Esophagus squamous epithelium (tissue), 4 donors: ENCODE measurements around the gene LAMB3.

Experiments used
- POLR2A ChIP-seq, 4 donors: fragments of 450-650 bp; IDR thresholded peaks; one replicate each; pipeline ENCODE4 v1.6.1; 2017; ENCODE audit warnings: antibody characterized with exemption in 4 of 4, mild to moderate bottlenecking in 4 of 4, moderate library complexity in 3 of 4
- TF ChIP-seq, protein P1 (sequence below), 6 experiments: fragments of 450-650 bp in 4 of 6; fragments of 200-600 bp in 2 of 6; sonication (generic) in 2 of 6; IDR thresholded peaks; one replicate each; pipeline ENCODE4 v1.5.1; 2016 to 2019; ENCODE audit warnings: antibody characterized with exemption in 6 of 6, mild to moderate bottlenecking in 4 of 6, moderate library complexity in 4 of 6

DNA sequence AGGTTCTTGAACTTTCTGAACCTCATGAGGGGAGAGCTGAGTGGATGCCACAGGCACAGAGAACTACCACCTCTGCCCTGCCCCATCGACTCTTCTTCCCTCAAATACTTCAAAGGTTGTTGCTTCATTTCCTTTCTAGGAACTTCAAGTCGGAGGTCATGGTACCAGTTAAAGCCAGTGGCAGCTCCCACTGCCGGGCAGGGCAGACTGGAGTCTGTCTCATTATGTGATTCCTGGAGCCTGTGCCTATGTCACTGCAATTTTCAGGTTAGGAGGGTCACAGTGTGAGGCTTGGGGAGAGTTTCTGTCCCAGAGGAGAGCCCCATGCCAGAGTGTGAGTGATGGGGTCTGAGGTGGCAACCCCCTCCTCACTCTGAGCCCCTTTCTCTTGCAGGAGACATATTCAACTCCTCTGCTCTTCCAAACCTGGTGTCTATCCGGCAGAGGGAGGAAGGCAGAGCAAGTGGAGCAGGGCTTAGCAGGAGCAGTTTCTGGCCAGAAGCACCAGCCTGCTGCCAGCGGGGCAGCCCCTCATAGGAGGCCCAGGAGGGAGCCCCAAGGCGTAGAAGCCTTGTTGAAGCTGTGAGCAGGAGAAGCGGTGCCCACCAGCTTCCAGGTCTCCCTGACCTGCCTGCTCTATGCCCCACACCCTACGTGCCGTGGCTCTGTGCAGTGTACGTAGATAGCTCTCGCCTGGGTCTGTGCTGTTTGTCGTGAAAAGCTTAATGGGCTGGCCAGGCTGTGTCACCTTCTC lies 39.4 kb downstream of the LAMB3 start:
- TF ChIP-seq, protein P1, sequence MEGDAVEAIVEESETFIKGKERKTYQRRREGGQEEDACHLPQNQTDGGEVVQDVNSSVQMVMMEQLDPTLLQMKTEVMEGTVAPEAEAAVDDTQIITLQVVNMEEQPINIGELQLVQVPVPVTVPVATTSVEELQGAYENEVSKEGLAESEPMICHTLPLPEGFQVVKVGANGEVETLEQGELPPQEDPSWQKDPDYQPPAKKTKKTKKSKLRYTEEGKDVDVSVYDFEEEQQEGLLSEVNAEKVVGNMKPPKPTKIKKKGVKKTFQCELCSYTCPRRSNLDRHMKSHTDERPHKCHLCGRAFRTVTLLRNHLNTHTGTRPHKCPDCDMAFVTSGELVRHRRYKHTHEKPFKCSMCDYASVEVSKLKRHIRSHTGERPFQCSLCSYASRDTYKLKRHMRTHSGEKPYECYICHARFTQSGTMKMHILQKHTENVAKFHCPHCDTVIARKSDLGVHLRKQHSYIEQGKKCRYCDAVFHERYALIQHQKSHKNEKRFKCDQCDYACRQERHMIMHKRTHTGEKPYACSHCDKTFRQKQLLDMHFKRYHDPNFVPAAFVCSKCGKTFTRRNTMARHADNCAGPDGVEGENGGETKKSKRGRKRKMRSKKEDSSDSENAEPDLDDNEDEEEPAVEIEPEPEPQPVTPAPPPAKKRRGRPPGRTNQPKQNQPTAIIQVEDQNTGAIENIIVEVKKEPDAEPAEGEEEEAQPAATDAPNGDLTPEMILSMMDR (IDR thresholded peaks at IDR 0.05), result no peak
- no peak for TF ChIP-seq POLR2A (IDR thresholded peaks at IDR 0.05)
